GM12873 (cell line): Measurements from ENCODE around the gene FBXO10.
A peak's percentile ranks its signal among the peaks of the same experiment; 100 is the strongest.

Source experiments
- CTCF ChIP-seq: IDR thresholded peaks from 2 replicates; pipeline ENCODE4 v1.5.1; 2012; ENCODE audit warnings: low read depth, mild to moderate bottlenecking, moderate library complexity, low read length, control low read depth; ENCODE audit not compliant: insufficient read depth; ENCODE audit errors: missing control alignments

Gene FBXO10

GRCh38 chr9:37511016-37512010 lies 64.9 kb downstream of the FBXO10 start:
- TF ChIP-seq CTCF: peak; percentile 59

GRCh38 chr9:37509536-37509935 lies 66.6 kb downstream of the FBXO10 start:
- TF ChIP-seq CTCF: no peak

- TF ChIP-seq CTCF: no peak
These were observed 67.4 kb downstream of the FBXO10 start for GRCh38 chr9:37508834-37509206.

DNA sequence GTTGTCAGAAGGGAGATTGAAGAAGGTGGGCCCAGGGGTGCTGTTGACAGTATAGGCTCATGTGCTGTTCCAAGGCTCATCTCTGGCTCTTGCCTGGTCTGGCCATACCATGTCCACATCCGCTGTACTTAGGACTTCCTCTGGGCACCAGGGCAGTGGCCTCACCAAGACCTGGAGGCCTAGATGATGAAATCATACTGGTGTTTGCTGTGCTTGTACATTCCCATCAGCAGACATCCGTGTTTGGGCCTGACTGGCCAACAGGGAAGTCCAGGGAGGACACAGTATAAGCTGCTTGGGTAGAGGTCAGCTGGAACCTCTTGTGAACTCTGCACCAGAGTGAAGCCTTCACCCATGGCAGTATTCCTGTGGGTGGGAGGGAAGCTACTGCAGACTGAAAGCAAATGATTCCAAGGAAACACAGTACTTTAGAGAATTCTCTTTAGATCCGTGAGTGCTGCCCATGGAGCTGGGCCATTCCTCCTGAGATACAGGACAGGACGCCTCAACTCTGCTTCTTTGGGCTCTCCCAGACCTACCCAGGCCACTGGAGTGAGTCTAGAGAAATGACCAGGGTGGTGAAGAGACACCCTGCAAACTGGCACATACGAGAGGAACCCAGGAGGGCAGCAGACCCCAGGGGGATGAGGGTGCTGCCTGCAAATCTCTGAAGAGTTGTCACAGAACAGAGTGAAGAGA lies 67.9 kb downstream of the FBXO10 start:
- TF ChIP-seq CTCF: no peak

DNA sequence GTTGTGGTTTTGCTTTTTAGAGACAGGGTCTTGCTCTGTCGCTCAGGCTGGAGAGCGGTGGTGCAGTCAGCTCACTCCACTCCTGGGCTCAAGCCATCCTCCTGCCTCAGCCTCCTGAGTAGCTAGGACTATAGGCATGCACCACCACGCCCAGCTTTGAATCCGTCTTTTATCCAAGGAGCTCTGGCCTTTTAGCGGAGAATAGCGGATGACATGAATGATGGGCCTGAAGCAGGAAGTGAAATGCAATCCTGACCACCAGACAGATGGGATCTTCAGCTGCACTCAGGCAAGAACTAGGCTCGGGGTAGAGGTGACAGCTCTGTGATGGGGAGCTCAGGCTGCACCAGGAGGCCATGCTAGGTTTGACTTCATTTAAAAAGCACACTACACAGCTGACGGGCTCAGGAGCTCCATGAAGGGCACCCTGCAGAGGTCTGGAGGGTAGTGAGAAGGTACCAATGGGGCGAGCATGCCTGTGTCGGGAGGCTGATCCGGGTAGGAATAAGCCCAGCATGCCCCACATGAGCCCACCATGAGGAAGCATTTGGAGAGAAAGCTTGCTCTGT lies 68.5 kb downstream of the FBXO10 start:
- TF ChIP-seq CTCF: no peak

- no peak for TF ChIP-seq CTCF
These were observed 71.6 kb downstream of the FBXO10 start for GRCh38 chr9:37504605-37505004.

GRCh38 chr9:37503736-37504135 lies 72.4 kb downstream of the FBXO10 start:
- no peak for TF ChIP-seq CTCF
